ENCODE measurements around the gene RPS8. TPM values are rescaled to one million over a fixed set of nuclear protein-coding genes. Genes with fewer than 3 reads are reported as not detected.

RPS8 gene
- total RNA-seq, 1 donor from 2014 or later, result 3,767 TPM

Other genes with a start within 250 kb of the RPS8 start
- gene TMEM53, start 101.1 kb upstream of the RPS8 start, total RNA-seq, result 4.6 and 4.8 TPM in 2 replicates
- 18.1 and 19.9 TPM in 2 replicates for gene ARMH1, start 100.8 kb upstream of the RPS8 start, total RNA-seq
- gene RNU5D-1, start 44.4 kb upstream of the RPS8 start, total RNA-seq, result not detected in 2 replicates
- gene KIF2C, start 35.7 kb upstream of the RPS8 start, total RNA-seq, result 1.00 and 1.8 TPM in 2 replicates
- gene BEST4, start 12.6 kb downstream of the RPS8 start, total RNA-seq, result 0.49 and 0.62 TPM in 2 replicates
- 63.0 and 82.0 TPM in 2 replicates for gene PLK3, start 24.8 kb downstream of the RPS8 start, total RNA-seq
- gene DYNLT4, start 31.8 kb downstream of the RPS8 start, total RNA-seq, result not detected in 2 replicates
- 25.8 and 27.6 TPM in 2 replicates for gene BTBD19, start 33.0 kb downstream of the RPS8 start, total RNA-seq
- 1.2 TPM in 2 replicates for gene PTCH2, start 67.7 kb downstream of the RPS8 start, total RNA-seq
- gene EIF2B3, start 211.1 kb downstream of the RPS8 start, total RNA-seq, result 21.2 and 26.6 TPM in 2 replicates
- gene HECTD3, start 235.8 kb downstream of the RPS8 start, total RNA-seq, result 40.3 and 49.9 TPM in 2 replicates
- gene UROD, start 236.7 kb downstream of the RPS8 start, total RNA-seq, result 60.3 and 64.9 TPM in 2 replicates